Sigmoid colon (tissue), 3 donors: Measurements from ENCODE around the gene AGBL1.

Source experiments
- CTCF ChIP-seq, 4 experiments: fragments of 450-650 bp in 3 of 4; fragments of 200-600 bp in 1 of 4; IDR thresholded peaks; one replicate each; pipeline ENCODE4 v1.5.1; 2016 to 2019; ENCODE audit warnings: antibody characterized with exemption in 4 of 4, mild to moderate bottlenecking in 3 of 4, moderate library complexity in 2 of 4
- POLR2A ChIP-seq, 2 donors: fragments of 450-650 bp; IDR thresholded peaks; one replicate each; pipeline ENCODE4 v1.6.1; 2016; ENCODE audit warnings: antibody characterized with exemption in 2 of 2, mild to moderate bottlenecking in 2 of 2, moderate library complexity in 2 of 2

- no peak for TF ChIP-seq POLR2A (IDR thresholded peaks at IDR 0.05)
- no peak for TF ChIP-seq CTCF (IDR thresholded peaks at IDR 0.05)
Observed at GRCh38 chr15:86657305-86657704, 577.6 kb downstream of the AGBL1 start.
